ENCODE data around the gene DCUN1D2.
"Not testable (repeated sequence)": the region's sequence is repeated elsewhere in the genome, so short reads cannot be mapped to it uniquely, and the experiment has no call there.

Gene DCUN1D2

GRCh38 chr13:113490496-113491417 lies at the start of gene DCUN1D2:
Gene DCUN1D2, minus strand, starts transcription at chr13:113490711. Its CDS starts 42 bp downstream, at chr13:113490669.
- DNase-seq = peak; percentile 26

GRCh38 chr13:113539822-113540221 lies 49.3 kb upstream of the DCUN1D2 start:
- no peak for DNase-seq

DNA sequence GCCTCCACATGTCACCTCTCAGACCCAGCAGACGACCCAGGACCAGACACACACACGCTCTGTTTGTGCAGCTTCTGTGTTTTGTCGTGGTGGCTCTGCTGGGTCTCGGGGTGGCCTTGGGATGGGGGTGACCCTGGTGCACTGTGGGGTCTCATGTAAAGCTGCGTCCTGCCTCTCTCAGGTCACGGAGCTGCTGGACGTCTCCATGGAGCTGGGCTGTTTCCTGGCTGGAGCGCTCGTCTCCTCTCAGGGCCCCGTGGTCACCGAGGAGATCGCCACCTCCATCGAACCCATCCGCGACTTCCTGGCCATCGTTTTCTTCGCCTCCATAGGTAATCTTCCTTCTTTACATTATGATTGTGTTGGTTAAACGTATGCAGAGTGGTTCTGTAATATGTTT lies 48.7 kb upstream of the DCUN1D2 start:
- no peak for DNase-seq

DNA sequence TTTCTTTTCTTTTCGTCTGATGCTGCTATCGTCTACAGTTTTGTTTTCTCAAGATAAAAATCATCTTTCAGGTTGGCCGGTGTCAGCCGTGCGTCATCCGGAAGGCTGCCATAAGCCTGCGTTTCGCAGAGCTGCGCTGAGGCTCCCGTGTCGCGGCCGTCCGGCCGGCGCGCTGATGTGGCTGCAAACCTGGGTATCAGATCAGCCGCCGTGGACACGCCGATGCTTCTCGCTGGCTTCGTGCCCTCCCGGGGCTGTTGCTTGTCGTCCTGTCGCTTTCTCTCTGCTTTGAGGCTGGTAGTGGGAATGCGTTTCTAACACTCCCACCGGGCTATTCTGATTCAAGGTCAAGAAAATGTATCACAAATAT lies 48.2 kb upstream of the DCUN1D2 start:
- DNase-seq = no peak

GRCh38 chr13:113537909-113538688 lies 47.6 kb upstream of the DCUN1D2 start:
- no peak for DNase-seq

- no peak for DNase-seq
These were observed 46.7 kb upstream of the DCUN1D2 start for GRCh38 chr13:113537205-113537604.

DNA sequence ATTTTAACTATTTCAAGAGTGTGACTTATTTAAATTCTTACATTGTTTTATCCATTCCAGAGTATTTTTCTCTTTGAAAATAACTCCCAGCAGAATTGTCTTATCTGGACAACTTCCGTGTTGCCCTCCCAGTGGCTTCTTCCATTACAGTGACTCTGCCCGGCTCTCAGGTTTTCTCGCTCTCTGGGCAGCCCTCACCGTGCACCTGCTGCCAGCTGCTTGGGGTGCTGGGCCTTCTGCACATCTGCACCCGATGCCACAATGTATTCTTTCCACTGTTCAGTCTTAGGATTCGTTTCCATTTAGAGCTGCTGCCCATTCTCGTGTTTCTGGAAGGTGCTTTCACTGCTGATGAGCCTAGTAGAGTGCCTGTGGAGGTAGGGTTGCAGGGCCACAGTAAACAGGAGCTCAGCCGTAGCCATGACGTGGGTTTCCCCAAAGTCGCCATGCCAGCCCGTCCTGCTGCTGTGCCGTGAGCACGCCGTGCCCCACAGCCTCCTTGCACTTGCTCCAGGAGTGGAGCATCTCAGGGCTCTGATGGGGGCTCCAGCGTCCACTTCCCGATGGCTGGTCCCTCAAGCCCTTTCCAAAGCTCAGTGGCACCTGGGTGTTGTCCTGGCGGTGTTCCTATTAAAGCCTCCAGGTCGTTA lies 46.1 kb upstream of the DCUN1D2 start:
- no peak for DNase-seq

DNA sequence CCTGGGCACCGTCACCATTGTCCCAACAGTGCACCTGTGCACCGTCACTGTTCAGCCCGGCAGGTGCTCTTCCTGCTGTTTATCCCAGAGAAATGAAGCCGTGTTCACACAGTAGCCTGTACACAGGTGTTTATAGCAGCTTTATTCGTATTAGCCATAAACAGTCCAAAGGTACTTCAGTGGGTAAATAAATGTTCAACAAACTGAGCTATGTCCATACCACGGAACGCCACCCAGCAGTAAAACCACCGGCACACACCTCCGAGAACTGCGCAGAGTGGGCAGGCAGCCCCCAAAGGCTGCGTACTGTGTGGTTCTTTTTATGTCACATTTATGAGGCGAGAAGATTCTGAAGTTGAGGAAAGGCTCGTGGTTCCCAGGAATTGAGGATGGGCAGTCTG lies 44.9 kb upstream of the DCUN1D2 start:
- DNase-seq = no peak

DNA sequence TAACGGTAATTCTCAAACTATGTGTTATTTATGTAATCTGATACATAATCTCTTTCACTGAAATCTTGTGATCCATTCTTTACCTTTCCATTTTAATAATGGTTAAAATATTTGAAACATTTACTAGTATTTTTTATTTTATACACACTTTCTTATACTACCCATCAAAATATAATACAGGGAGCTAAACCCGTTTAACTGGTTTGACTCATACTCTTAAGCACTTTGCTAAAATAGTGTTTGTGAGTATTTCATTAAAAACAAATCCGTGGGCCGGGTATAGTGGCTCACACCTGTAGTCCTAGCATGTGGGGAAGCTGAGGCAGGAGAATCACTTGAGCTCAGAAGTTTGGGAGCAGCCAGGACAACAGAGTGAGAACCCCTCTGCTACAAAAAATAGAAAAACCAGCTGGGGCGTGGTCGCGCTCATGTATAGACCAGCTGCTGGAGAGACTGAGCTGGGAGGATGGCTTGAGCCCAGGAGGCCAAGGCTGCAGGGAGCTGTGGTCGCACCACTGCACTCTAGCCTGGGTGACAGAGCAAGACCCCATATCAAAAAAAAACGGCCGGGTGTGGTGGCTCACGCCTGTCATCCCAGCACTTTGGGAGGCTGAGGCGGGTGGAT lies 43.8 kb upstream of the DCUN1D2 start:
- no peak for DNase-seq

DNA sequence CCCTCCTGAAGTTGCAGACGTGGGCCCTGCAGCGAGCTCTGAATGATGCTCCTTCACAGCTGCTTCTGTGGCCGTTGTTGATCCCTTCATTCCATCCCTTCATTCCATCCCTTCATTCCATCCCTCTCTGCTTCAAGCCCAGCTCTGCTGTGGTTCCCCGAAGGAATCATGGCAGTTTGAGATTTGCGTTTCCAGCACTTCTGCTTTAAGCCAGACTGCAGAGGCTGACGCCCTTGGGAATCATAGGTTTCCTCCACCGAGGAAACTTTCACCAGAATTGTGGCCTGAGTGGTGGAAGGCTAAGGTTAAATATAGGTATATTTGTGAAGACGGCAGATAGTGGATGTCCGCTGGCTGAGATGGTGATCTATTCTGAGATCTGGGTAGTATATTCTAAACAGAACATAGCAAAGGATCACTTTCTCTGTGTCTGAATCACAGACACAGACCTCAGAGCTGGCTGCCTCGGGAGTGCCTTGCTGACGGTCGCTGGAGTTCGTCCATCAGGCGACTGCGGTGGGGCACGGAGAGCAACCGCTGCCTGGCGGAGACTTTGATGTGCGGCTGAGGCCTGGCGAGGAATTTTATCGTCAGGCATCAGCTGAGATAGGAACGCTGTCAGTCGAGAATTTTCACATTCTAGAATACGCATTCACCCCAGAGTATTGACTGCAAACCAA lies 42.8 kb upstream of the DCUN1D2 start:
- no peak for DNase-seq

DNA sequence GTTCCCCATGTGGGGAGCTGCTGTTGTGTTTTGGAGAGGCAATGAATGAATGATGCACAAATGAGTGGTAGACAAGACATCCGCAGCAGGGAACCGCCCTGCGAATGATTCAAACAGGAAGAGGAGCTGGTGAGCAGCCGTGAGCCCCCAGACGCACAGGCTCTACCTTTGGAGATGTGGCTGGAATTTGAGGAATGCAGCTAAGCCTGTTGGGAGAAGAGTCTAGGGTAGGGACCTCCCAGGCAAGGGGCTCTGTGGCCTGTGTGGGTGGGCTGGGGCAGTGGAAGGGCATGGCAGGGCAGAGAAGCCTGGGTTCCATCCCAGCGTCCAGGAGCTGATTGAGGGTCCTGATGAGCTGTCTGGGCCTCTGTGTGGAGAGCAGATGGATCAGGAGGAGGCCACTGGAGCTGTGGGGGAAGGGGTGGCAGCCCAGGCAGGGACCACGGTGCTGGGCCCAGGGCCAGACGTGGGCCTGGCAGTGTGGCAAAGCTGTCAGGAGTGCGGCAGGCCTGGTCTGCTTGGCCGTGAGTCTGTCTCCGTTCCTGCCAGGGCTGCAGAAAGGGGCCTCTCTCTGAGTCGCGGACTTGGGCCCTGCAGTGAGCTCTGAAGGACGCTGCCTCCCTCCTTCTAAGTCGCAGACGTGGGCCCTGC lies 41.8 kb upstream of the DCUN1D2 start:
- DNase-seq = no peak

DNA sequence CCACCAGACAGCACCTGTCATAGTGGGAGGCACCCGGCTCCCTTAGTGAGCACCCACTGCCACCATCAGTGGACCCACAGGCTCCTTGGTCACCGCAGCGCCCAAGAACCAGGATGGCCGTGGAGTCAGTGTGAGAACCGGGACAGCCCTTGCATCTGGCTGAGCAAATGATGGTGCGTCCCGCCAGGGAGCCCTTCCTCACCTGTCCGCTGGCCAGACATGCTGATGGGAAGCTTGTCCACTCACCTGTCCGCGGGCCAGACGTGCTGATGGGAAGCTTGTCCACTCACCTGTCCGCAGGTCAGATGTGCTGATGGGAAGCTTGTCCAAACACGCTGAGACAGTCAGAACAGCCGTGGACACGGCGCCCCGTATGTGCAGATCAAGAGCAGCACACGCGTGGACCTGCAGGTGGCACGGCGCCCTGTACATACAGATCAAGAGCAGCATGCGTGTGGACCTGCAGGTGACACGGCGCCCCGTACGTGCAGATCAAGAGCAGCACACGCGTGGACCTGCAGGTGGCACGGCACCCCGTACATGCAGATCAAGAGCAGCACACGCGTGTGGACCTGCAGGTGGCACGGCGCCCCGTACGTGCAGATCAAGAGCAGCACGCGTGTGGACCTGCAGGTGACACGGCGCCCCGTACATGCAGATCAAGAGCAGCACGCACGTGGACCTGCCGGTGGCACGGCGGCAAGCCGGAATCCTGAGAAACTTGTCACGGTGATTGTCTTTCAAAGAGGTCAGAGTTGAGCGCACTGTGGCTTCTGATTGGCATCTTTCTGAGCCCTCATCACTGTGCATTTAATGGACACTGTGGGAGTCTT lies 40.7 kb upstream of the DCUN1D2 start:
- DNase-seq = no peak

GRCh38 chr13:113528813-113529180 lies 38.3 kb upstream of the DCUN1D2 start:
- no peak for DNase-seq

DNA sequence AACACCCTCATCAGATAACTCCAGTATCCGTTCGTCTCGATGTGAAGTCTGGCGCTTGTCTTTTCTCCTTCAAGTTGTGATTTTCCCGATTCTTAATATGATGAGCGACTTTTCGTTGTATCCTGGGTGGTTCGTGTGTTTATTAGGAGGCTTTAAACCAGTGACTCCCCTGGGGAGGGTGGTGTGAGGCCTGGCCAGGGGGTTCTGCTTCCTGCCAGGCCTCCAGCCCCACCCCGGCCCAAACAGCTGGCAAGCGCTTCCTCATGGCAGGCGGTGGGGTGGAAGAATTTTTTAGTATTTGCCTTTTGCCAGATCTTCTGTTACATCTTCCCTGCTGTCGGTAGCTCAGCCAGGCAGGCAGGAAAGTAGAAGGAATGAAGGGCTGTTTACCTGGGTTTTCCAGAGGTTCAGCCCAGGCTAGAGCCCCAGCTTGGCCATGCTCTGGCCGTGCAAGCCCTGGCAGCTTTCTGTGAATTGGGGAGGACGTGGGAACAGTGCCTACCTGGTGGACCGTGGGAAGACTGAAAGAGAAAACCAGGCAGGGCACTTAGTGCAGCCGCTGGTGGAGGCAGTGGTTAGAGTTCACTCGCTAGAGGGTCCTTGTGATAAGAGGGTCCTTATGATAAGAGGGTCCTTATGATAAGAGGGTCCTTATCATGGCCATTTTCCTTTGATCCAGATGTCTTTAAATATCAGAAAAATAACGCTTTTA lies 37.7 kb upstream of the DCUN1D2 start:
- DNase-seq = no peak

DNA sequence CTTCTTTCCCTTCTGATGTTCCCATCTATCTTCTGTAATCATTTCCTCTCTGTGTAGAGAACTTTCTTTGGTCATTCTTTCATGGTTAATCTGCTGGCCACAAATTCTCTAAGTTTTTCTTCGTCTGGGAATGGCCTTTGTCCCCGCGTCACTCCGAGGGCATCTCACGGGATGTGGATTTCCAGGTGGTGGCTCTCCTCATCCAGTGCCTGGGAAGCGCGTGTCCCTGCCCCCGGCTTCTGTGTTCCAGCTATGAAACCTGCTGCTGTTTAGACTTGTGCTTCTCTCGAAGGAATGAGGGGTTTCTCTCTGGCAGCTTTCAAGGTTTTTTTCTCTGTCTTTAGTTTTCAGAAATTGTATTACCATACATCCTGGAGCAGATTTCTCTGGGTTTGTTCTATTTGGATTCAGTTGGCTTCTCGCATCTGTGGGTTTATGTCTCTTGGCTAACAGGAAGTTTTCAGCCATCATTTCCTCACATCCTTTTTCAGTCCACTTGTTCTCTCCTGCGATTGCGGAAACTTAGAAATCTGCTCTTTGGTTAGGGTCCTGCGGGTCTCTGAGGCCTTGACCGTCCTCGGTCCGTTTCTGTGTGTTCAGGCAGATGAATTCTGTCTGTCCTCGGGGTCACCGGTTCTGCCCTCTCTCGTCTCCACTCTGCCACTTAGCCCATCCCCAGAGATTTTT lies 36.9 kb upstream of the DCUN1D2 start:
- DNase-seq = no peak

GRCh38 chr13:113526466-113527220 lies 36.1 kb upstream of the DCUN1D2 start:
- DNase-seq = no peak

DNA sequence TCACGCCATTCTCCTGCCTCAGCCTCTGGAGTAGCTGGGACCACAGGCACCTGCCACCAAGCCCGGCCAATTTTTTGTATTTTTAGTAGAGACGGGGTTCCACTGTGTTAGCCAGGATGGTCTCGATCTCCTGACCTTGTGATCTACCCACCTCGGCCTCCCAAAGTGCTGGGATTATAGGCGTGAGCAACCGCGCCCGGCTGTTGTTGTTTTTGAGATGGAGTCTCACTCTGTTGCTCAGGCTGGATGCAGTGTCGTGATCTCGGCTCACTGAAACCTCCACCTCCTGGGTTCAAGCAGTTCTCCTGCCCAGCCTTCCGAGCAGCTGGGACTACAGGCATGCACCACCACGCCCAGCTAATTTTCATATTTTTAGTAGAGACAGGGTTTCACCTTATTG lies 31.9 kb upstream of the DCUN1D2 start:
- not testable (repeated sequence) for DNase-seq

DNA sequence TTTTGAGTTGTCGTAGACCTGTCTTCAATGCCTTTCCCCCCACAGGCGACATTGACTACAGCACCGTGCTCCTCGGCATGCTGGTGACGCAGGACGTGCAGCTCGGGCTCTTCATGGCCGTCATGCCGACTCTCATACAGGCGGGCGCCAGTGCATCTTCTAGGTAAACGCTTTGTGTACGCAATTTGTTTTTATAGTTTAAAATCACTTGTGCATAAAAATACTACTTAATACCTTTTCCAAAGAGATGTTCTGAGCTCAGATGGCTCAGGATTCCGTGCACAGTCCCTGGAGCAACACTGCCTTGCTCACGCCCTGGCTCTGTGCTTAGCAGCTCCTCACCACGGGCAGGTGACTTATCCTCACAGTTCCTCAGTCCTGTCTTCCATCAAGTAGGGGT lies 30.1 kb upstream of the DCUN1D2 start:
- no peak for DNase-seq

- no peak for DNase-seq
These were observed 29.0 kb upstream of the DCUN1D2 start for GRCh38 chr13:113519556-113519955.

All from DMS 273 treated with DMSO at 0.1 percent for 48 hours (cell line).